Pulmonary artery endothelial cell (primary cell): ENCODE results near the gene C19orf53. TPM values are rescaled to one million over a fixed set of nuclear protein-coding genes. Genes with fewer than 3 reads are reported as not detected.
"Not testable (repeated sequence)": the region's sequence is repeated elsewhere in the genome, so short reads cannot be mapped to it uniquely, and the experiment has no call there.

Source experiments
- DNase-seq: peaks from one replicate; pipeline ENCODE4 v3.0.0-alpha.2; 2011; ENCODE audit warnings: low read depth, low spot score
- total RNA-seq: library from RNA; depleted of rRNA; stranded (reverse); fragments of >200 nt; gene quantifications from 2 replicates; pipeline ENCODE4 v1.2.3, GENCODE V29; 2014

Gene C19orf53
- total RNA-seq = 53.2 and 54.9 TPM in 2 replicates

DNA sequence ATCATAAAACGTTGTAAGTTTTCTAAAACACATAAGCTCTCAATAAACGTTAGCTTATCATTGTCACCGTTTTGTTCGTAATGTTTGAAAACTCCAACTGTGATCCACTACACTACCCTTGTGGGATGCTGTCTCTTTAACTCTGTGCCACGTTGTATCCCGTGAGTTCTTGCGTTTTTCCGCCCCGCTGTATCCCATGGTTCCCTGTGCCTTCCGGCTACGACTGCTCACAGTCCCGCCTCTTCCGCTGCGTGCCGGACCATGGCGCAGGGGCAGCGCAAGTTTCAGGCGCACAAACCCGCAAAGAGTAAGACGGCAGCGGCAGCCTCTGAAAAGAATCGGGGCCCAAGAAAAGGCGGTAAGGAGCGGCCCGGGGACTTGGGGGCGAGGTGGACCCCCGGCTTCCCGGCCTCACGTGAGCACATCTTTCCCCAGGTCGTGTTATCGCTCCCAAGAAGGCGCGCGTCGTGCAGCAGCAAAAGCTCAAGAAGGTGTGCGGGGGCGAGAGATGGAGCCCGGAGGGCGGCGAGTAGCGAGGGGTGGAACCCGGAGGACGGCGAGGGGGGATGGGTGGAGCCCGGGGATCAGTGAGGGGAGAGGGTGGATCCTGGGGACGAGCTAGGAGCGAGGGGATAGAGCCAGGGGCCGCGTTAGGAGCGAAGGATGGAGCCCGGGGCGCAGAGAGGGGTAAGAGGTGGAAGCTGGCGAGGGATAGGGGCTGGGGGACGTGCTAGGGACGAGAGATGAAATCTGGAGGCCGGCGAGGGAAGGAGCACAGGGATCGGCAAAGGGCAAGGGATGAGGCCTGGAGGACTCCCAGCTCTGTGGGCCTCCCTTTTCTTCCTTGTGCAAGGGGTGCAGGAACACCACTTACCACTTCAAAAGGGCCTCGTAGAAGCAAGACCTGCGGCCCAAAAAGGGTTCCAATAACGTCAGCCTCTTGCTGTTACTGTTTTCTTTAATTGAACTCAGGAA lies at the start of gene C19orf53:
C19orf53 (plus strand) TSS at position 240 of the 975 bp plus-strand sequence; CDS start at position 262, 22 bp downstream.
- peak; percentile 79 for DNase-seq

DNA sequence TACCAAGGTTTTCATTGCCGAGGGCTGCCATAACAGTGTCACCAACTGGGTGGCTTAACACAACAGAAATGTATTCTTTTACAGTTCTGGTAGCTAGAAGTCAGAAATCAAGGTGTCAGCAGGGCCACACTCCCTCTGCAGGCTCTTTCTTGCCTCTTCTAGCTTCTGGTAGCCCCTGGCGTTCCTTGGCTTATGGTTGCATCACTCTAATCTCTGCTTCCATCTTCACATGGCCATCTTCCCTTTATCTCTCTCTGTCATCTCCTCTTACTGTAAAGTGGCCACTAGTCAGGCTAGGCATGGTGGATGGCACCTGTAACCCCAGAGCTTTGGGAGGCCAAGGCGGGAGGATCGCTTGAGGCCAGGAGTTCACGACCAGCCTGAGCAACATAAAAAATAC lies 47.9 kb upstream of the C19orf53 start:
- no peak for DNase-seq

DNA sequence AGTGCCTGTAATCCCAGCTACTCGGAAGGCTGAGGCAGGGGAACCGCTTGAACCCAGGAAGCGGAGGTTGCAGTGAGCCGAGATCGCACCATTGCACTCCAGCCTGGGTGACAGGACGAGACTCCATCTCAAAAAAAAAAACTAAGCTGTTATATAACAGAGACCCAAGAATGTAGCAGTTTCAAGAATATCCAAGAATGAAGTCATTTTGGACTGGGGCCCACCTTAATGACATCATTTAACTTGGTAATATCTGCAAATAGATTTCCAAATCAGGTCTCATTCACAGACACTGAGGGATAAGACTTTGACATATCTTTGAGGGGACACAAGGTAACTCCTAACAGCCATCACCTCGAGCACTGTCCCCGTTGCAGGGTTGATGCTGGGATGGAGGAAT lies 46.5 kb upstream of the C19orf53 start:
- DNase-seq = no peak

DNA sequence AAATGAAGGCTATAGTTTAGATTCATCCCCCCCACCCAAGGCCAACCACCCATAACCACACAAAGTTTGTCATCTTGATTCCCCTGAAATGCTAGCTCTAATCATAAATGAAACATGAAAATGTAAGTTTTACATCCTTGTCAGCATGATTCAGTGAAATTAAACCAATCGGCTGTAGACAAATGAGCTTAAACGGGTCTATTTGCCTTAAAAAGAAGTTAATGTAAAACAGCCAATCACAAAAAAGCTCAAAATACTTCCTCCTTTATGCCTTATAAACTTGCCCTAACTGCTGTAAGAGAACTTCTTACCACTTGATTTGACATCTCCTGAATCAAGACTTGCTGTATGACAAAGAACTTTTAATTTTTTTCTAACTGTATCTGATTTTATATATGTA lies 44.4 kb upstream of the C19orf53 start:
- no peak for DNase-seq

DNA sequence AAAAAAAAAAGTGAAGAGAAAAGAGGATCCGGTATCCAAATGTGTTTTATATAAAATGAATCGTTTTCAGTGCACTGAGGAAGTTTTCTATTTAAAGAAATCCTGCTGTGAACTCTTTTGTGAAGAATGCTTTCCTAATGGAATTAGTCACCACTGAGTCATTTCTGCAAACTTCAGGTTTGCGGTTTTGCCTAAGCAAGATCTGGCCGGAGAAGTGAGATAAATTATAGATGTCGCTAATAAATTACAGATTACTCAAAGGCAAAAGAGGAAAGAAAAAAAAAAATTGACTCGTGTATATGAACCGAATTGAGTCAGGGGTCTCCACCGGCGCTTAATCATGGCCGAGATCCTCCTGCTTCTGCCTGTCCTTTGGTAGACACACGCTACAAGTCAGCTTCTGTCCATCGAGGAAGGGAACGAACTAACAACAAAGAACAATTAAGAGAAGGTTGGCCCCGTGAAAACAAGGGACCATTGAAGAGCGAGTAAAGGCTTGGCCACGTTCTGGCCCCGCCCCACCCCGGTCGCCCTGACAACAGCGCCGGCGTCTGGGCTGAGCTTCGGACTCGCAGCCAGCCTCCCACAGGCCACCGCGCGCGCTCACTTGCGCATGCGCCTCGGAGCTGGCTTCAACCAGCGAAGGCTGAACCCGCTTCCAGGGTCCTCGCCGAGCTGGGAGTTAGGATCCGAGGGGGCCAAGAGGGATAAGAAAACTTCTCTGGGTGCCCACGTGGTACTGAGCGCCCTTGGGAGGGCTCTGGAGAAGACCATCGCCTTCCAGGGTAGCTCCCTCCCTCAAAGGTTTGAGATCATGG lies 42.9 kb upstream of the C19orf53 start:
- DNase-seq = peak; percentile 71

DNA sequence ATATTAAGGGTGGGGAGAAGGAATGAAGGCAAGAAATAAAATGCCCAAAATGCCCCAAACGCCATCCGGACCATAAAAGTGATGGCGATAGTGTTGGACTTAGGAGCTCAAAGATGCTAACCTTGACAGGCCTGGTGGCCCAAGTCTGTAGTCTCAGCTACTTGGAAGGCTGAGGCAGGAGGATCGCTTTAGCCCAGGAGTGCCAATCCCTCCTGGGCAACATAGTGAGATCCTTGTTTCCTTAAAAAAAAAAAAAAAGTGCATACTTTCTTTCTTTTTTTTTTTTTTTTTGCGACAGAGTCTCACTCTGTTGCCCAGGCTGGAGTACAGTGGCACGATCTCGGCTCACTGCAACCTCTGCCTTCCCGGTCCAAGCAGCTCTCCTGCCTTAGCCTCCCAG lies 41.9 kb upstream of the C19orf53 start:
- DNase-seq = no peak

DNA sequence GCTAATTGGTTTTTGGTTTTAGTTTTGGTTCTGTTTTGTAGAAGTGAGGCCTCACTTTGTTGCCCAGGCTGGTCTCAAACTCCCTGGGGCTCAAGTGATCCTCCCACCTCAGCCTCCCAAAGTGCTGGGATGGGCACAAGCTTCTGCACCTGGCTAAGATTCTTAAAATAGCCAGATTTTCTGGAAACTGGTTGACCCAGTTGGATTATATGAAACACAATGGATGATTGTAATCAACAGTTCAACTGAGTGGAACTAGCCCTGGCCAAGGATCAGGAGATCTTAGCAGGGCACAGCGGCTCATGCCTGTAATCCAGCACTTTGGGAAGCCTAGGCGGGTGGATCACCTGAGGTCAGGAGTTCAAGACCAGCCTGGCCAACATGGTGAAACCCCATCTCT lies 39.5 kb upstream of the C19orf53 start:
- no peak for DNase-seq

DNA sequence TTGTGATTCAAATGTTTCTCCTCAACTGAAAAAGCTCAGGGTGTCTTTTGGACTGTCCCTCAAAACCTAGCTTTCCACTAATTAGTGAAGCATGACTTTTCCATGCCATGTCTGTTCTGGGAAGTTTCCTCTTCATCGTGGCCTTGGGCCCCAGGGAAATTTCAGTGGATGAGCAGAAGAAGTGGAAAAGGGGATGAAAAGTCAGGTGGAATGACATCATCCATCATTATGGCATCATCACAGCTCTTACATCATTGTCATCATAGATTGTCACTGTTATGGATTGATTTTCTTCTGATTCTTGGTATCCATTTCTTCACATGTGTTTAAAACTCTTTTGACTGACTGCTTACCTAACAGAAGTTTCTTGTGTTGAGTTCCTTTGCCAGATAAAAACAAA lies 36.2 kb upstream of the C19orf53 start:
- DNase-seq = no peak

DNA sequence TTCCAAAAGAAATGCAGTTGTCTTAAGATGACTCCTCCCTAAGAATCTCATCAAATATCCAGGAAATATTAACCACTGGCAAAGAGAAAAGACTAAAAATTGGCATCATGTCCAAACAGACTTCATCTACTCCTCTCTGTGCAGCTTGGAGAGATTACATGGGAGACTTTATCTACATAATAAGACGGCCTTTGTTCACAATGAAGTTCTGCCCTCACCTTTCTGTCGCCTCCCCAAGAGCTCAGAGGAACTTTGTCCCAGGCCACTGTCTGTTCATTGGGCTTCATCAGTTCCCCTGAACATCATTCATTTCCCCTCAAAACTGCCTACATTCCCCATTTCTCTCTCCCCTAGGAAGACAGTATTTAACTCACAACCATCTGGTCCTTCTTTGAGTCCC lies 32.4 kb upstream of the C19orf53 start:
- DNase-seq = no peak

DNA sequence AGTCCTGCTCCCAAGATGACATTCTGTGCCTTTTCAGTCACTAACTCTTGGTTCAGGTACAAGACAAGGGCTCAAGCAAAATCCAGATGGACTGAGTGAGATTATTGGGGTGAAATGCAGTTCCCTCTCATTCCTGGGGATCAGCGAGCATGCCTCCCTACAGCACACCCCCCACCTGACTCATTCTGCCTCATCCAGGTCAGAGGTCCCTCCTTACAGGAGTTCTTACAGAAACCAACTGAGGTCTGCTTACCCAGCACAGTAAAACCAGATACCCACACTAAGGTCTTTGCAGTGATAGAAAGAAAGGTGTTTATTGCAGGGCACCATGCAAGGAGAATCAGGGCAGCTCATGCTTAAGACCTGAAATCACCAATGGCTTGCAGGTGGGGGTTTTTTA lies 31.5 kb upstream of the C19orf53 start:
- DNase-seq = no peak

DNA sequence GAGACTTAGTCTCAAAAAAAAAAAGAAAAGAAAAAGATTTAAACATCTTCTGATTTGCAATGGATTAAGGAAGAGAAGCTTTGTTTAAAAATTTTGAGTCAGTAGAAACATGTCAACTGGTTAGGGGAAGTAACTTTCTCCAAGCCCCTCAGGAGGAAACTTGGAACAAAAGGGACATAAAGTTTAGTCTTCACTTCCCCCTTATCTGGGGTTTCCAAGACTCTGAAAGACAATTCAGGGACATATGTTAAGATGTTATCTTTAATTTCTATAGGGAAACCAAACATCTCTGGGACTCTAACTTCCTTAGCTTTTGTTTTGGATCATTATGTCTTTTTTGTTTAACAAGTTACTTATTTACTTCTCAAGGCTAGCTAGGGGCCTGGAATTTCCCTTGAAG lies 30.1 kb upstream of the C19orf53 start:
- no peak for DNase-seq

DNA sequence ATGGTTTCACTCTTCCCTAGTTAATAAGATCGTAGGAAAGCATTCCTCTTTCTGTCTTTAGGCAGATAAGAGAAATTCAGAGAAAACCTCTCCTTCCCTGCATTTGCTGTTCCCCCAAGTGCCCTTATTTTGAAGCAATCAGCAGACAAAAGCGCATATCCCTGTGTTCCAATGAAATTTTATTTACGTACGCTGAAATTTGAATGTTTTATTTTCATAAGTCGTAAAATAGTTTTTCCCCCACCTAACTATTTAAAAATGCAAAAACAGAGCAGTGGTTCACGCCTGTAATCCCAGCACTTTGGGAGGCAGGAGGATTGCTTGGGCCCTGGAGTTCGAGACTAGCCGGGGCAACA lies 27.2 kb upstream of the C19orf53 start:
- DNase-seq = no peak

DNA sequence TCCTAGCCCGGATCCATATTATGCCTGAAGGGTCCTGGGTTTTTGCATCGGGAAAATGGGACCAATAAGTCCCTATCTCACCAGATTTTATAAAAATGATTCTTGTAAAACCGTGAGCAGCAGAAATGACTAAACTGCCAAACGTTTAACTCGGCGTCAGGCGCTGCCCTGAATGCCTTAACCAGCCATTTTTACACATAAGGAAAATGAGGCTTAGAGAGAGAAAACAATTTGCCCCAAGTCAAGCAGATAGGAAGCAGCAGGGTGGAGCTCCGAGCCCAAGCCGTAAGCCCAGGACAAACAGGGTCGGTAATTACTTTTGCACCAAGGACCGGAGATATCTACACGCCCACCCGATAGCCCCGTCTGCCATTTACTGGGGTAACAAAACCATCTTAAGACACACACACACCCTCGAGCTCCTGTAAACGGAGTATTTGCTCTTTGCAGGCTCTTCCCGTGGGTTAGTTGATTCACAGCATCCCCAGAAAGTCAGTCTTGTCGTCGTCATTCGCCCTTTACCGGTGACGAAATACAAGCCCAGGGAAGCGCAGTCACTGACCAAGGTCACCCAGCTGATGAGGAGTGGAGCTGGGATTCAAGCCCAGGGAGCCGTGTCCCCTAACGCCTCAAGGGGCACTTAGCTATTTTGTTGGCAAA lies 26.0 kb upstream of the C19orf53 start:
- no peak for DNase-seq

DNA sequence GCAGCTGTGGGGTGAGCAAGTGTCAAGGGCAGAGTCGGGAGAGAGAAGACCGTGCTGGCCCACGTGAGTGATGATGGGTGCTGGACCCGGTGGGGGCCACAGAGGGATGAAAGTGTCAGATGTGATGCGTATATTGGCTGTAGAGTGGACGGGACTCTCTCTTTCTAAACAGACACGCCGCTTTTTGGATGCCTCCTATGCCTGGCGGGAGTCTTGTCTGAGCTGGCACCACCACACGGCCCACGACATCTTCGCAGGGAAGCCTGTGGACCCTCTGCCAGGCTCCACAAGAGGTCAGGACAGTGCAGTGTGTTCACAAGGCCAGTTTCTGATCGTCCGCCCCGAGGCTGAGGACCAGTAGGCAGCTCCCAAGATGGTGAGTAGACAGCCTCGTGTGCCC lies 22.8 kb upstream of the C19orf53 start:
- no peak for DNase-seq

DNA sequence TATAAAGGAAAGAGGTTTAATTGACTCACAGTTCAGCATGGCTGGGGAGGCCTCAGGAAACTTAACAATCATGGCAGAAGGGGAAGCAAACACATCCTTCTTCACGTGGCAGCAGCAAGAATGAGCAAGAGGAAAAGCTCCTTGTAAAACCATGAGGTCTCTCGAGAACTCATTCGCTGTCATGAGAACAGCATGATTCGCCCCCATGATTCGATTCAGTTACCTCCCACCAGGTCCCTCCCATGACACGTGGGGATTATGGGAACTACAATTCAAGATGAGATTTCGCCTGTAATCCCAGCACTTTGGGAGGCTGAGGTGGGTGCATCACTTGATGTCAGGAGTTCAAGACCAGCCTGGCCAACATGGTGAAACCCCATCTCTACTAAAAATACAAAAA lies 20.6 kb upstream of the C19orf53 start:
- DNase-seq = not testable (repeated sequence)

DNA sequence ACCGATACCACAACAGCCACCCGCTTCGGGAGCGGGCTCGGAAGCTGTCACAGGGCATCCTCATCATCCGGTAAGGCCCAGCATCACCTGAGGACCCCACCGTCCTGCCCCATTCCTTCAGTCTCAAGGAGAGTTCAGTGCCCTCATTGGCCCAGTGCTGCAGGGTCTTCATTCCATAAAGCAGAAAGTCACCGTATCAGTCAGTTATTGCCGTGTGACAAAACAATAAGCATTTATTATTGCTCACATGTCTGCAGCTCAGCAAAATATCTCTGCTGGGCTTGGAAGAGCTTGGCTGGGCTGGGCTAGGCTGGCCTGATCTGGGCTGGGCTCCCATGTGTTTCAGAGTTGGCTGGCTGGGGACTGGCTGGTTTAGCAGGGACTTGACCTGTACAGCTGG lies 18.0 kb upstream of the C19orf53 start:
- DNase-seq = no peak

DNA sequence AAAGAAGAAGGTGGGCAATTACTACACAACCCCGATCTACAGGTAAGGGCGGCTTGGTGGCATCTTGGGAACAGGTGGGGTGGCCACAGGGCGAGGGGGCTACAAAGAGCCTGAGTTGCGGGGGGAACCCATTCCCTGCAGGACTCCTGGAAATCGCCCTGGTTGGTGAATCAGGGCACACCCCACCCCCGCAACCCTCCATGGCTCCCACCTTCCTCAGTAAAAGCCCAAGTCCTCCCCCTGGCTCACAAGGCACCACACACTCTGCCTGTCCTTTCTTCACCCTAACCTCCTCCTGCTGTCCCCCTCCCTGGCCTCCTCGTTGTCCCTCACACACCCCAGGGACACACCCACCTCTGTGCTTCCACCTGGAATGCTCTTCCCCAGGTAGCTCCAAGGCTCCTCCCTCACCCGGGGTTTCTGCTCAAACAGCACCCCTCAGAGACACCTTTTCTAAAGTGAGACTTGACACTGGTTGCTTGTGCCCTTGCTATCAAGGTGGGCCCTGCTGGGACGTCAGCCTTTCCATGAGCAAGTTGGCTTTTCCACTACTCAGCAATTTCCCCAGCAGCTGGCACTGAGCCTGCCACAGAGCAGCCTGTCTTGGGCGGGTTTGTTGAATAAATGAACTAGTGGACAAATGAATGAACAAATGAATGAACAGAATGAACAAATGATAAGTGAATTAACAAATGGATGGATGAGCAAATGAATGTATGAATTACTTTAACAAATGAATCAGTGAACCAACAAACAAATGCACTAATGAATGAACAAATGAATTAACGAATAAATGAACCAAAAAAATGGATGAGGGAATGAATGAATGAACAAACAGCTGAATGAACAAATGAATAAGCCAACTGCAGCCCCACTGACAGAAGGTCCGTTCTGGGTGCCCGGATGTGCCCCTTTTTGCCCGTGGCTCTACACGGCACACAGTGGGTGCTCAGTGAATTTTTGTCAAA lies 16.2 kb upstream of the C19orf53 start:
- DNase-seq = no peak

DNA sequence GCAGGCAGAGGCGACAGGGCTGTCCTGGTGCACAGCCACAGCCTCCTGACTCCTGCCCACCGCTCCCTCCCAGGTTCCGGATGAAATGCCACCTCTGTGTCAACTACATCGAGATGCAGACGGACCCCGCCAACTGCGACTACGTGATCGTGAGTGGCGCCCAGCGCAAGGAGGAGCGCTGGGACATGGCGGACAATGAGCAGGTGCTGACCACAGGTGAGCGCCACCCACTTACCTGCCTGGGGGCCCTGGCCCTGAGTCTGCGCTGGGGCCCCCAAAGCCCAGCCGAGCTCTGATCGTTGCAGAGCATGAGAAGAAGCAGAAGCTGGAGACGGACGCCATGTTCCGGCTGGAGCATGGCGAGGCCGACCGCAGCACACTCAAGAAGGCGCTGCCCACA lies 15.5 kb upstream of the C19orf53 start:
- DNase-seq = no peak

DNA sequence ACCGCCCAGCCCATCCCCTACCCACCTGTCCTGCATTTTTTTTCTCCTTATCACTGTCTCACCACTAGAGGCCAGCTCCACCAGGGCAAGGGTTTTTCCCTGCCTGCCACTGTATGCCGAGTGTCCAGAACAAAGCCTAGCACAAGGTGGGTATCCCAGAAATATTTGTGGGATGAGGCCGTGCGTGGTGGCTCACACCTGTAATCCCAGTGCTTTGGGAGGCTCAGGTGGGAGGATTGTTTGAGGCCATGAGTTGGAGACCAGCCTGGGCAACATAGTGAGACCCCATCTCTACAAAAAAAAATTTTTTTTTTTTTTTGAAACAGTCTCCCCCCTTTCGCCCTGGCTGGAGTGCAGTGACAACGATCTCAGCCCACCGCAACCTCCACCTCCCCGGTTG lies 12.8 kb upstream of the C19orf53 start:
- no peak for DNase-seq

DNA sequence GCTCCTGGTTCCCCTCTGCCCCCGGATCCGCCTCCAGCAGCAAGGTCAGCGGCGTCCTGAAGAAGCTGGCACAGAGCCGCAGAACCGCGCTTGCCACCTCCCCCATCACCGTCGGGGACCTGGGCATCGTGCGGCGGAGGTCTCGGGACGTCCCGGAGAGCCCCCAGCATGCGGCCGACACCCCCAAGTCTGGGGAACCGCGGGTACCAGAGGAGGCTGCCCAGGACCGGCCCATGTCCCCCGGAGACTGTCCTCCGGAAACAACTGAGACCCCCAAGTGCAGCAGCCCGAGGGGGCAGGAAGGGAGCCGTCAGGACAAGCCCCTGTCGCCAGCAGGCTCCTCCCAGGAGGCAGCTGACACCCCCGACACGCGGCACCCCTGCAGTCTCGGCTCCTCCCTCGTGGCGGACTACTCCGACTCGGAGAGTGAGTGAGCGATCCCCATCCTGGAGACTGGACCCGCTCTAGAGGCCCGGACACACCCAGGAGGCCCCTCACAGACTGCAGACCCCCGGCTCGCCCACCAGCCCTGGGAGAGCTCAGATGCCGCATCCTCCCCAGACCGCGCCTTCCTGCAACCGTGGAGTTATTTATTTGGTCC lies 11.5 kb upstream of the C19orf53 start:
- DNase-seq = no peak
